NT2/D1 (cell line): ENCODE results near the gene TNFRSF6B.

Experiments
- DNase-seq: peaks from one replicate; pipeline ENCODE4 v3.0.0-alpha.2; 2011; ENCODE audit warnings: low read depth, low spot score
- H3K27me3 ChIP-seq: 2 replicates; pipeline ENCODE4 v1.6.0; 2011; ENCODE audit warnings: mild to moderate bottlenecking; ENCODE audit not compliant: insufficient read length, insufficient read depth
- H3K36me3 ChIP-seq: 2 replicates; pipeline ENCODE4 v1.6.1; 2011; ENCODE audit warnings: mild to moderate bottlenecking, low read length, mixed read lengths; ENCODE audit not compliant: insufficient read depth, insufficient read length
- H3K4me1 ChIP-seq: 2 replicates; pipeline ENCODE4 v1.5.1; 2011; ENCODE audit not compliant: insufficient read depth, insufficient read length
- H3K4me3 ChIP-seq: 2 replicates; pipeline ENCODE4 v1.5.1; 2011; ENCODE audit warnings: low read depth; ENCODE audit not compliant: insufficient read length
- H3K9ac ChIP-seq: 2 replicates; pipeline ENCODE4 v1.6.0; 2011; ENCODE audit warnings: low read depth; ENCODE audit not compliant: insufficient read length
- H3K9me3 ChIP-seq: 2 replicates; pipeline ENCODE4 v1.5.1; 2011; ENCODE audit warnings: mild to moderate bottlenecking, low read length; ENCODE audit not compliant: insufficient read depth
- SUZ12 ChIP-seq: IDR thresholded peaks from 2 replicates; pipeline ENCODE4 v1.6.1; 2011; ENCODE audit not compliant: insufficient read length, insufficient read depth; ENCODE audit errors: extremely low read depth
- YY1 ChIP-seq: IDR thresholded peaks from 2 replicates; pipeline ENCODE4 v1.6.1; 2011; ENCODE audit not compliant: insufficient read length, insufficient read depth
- ZNF274 ChIP-seq: IDR thresholded peaks from 2 replicates; pipeline ENCODE4 v1.6.1; 2011; ENCODE audit warnings: mild to moderate bottlenecking, low read depth, low read length

Gene TNFRSF6B

DNA sequence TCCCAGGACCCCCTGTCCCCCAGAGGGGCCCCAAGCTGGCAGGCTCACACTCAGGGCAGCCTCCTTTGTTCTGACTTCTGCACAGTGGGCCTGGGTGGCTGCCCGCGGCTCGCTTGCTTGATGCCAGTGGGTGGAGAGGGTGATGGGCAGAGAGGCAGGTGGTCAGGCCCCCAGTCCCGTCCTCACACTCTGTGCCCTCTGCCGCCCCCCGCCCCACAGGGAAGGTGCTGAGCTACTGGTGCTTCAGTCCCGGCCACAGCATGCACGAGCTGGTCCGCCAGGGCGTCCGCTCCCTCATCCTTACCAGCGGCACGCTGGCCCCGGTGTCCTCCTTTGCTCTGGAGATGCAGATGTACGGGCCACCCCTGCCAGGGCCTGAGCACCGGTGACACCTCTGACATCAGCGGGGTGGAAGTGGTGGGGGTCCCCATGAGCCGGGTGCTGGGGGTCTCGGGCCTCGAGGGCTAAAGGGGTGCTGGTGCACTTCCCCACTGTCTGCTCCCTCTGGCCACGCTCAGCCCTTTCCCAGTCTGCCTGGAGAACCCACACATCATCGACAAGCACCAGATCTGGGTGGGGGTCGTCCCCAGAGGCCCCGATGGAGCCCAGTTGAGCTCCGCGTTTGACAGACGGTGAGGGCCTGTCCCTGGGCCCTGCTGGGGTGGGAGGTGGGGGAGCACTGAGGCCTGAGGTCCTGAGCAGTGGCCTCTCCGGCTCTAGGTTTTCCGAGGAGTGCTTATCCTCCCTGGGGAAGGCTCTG lies 8.9 kb upstream of the TNFRSF6B start:
- H3K9ac ChIP-seq, result peak overlapping the region; percentile 57
- H3K4me3 ChIP-seq, result no peak overlapping the region
- no peak for DNase-seq
- peaks cover 38% of the 10 kb centered on the region for H3K4me1 ChIP-seq
- H3K9me3 ChIP-seq, result no peaks in the 10 kb centered on the region
- no peaks in the 10 kb centered on the region for H3K27me3 ChIP-seq
- peaks cover 43% of the 10 kb centered on the region for H3K36me3 ChIP-seq
- TF ChIP-seq SUZ12, result no peak
- TF ChIP-seq ZNF274, result no peak
- TF ChIP-seq YY1, result no peak

DNA sequence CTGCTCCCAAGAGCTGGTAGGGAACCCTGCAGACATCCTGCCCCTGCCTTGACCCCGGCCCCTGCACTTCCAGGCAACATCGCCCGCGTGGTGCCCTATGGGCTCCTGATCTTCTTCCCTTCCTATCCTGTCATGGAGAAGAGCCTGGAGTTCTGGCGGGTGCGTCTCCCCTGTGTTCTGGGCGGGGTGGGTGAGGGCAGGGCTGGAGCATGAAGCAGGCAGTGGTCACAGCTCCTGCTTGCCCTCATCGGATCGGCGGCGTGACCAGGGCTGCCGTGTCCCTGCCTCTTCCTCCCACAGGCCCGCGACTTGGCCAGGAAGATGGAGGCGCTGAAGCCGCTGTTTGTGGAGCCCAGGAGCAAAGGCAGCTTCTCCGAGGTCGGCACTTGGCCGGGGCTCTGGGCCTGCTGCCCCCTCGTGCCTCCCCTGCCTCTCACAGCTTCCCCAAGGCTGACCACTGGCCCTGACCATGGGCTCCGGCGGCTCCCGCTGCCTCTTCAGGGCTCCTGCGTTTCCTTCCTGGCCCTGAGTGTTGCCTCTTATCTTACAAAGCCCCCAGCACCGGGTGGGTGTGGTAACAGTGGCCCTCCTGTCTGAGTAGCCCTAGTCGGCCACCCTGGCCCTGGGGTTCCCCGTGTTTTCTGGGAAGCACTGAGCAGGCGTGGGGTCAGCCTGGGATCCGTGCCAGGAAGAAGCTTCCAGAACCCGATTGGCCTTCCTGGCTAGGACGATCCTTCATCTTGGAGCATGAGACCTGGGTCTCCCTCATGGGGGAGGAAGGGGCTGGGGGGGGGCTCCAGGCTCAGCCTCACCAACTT lies 8.0 kb upstream of the TNFRSF6B start:
- TF ChIP-seq YY1 (no peak), ZNF274 (no peak), SUZ12 (no peak)
- peaks cover 41% of the 10 kb centered on the region for H3K36me3 ChIP-seq
- no peak for DNase-seq
- H3K4me1 ChIP-seq, result peaks cover 30% of the 10 kb centered on the region
- H3K9ac ChIP-seq, result no peak overlapping the region
- H3K9me3 ChIP-seq, result no peaks in the 10 kb centered on the region
- no peak overlapping the region for H3K4me3 ChIP-seq
- no peaks in the 10 kb centered on the region for H3K27me3 ChIP-seq

DNA sequence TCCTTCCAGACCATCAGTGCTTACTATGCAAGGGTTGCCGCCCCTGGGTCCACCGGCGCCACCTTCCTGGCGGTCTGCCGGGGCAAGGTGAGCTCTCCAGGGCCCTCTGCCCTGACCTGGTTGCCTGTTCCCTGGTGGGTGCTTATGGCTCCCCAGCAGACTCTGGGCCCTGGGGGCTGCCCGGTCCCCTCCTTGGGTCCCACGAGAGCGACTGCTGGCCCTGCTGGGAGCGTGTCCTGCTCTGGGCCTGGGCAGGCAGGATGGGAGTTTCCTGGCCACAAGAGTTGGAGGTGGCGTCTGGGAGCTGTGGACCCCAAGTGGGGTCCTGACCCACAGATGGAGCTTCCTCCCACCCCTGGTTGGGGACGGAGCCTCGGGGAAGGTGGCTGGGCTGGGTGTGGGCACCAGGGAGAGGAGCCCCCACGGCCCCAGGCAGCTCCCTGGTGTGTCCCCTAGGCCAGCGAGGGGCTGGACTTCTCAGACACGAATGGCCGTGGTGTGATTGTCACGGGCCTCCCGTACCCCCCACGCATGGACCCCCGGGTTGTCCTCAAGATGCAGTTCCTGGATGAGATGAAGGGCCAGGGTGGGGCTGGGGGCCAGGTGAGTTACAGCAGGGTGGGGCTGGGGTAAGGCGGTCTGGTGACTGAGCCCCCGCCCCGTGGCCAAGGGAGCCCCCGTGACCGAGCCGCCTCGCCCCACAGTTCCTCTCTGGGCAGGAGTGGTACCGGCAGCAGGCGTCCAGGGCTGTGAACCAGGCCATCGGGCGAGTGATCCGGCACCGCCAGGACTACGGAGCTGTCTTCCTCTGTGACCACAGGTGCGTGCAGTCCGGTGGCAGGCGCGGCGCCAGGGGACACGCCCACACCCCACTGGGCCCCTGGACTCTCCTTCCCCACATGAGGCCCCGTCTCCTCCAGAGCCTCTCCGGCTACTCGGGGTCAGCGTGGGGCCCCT lies 7.1 kb upstream of the TNFRSF6B start:
- no peak for TF ChIP-seq ZNF274
- TF ChIP-seq YY1, result no peak
- H3K27me3 ChIP-seq, result no peaks in the 10 kb centered on the region
- no peak overlapping the region for H3K4me3 ChIP-seq
- peaks cover 29% of the 10 kb centered on the region for H3K4me1 ChIP-seq
- H3K36me3 ChIP-seq, result peaks cover 47% of the 10 kb centered on the region
- DNase-seq, result no peak
- H3K9ac ChIP-seq, result no peak overlapping the region
- peaks cover 8% of the 10 kb centered on the region; the same call in 1 of the 2 replicates for H3K9me3 ChIP-seq

DNA sequence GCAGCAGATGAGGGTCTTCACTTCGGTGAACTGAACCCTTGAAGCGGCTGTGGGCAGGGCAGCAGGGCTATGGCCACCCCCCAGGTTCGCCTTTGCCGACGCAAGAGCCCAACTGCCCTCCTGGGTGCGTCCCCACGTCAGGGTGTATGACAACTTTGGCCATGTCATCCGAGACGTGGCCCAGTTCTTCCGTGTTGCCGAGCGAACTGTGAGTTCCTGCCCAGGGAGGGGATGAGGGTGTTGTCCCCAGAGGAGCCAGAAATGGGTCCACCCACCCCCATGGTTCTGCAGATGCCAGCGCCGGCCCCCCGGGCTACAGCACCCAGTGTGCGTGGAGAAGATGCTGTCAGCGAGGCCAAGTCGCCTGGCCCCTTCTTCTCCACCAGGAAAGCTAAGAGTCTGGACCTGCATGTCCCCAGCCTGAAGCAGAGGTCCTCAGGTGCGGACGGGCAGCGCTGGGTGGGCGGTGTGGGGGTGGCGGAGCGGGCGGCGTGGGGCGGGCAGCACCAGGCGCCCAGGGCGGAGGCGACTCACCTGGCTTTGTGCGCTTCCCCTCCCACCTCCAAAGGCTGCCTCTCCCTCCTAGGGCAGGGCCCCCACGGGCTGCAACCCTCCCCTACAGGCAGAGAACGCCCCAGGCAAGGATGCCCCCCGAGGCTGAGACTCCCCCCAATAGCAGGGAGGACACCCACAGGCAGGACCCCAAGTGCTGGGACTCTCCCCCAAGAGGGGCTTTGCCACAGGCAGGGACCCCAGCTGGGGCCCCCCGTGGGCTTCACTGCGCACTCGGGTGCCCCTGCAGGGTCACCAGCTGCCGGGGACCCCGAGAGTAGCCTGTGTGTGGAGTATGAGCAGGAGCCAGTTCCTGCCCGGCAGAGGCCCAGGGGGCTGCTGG lies 6.2 kb upstream of the TNFRSF6B start:
- TF ChIP-seq ZNF274, result no peak
- no peak for TF ChIP-seq YY1
- TF ChIP-seq SUZ12, result no peak
- DNase-seq, result no peak
- no peak overlapping the region for H3K9ac ChIP-seq
- H3K4me3 ChIP-seq, result no peak overlapping the region
- peaks cover 55% of the 10 kb centered on the region for H3K36me3 ChIP-seq
- peaks cover 13% of the 10 kb centered on the region; the same call in 1 of the 2 replicates for H3K9me3 ChIP-seq
- H3K27me3 ChIP-seq, result no peaks in the 10 kb centered on the region
- H3K4me1 ChIP-seq, result peaks cover 29% of the 10 kb centered on the region

DNA sequence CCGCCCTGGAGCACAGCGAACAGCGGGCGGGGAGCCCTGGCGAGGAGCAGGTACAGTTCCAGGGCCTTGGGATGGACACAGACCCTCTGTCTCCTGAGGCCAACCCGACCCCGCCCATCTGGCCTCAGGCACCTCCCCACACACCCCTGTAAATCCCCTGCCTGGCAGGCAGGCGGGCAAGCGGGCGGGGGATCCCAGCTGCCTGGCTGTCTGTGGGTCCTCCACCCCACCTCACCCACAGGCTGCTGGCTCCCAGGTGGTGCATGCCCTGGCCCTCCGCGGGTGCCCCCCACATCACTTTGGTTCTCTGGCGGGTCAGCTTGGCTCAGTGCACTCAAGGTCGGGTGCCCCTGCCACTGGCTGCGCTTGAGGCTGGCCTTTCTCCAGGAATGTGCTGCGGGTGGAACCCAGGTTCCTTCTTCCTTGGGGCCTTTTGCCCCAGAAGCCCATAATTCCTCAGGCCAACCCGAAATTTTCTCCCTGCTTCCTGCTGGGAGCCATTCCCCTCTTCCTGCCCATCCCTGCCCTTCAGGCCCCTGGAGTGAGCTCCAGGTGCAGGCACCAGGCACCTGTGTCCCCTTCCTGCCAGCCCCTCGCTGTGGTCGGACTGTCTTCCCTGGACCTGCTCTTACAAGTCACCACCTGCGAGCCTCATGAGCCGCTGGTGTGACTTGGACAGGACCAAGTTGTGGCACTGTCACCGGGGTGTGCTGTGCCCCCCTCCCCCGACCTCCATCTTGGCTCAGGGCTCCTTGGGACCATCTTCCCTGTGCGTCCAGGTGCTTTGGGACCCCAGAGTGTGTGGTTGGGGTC lies 5.3 kb upstream of the TNFRSF6B start:
- Histone ChIP-seq H3K4me3 (no peak overlapping the region), H3K9ac (no peak overlapping the region), H3K9me3 (peaks cover 13% of the 10 kb centered on the region; the same call in 1 of the 2 replicates), H3K36me3 (peaks cover 55% of the 10 kb centered on the region), H3K4me1 (peaks cover 22% of the 10 kb centered on the region), H3K27me3 (no peaks in the 10 kb centered on the region)
- no peak for DNase-seq
- no peak for TF ChIP-seq YY1
